IMR-90 (cell line): ENCODE data around the gene SDK1. TPM values are rescaled to one million over a fixed set of nuclear protein-coding genes. Genes with fewer than 3 reads are reported as not detected.

Experiments
- ATAC-seq: fragments of 200-7000 bp; cut with Tn5 transposase; 2 replicates; pipeline ENCODE4 v1.9.1; 2020; ENCODE audit warnings: low read depth, mild to moderate bottlenecking, moderate library complexity
- BruUV-seq: library from RNA; stranded (reverse); fragments of 400-500 nt; replicated peaks from 2 replicates; lab custom pipeline; 2021; lab: Mats Ljungman, UMichigan
- CTCF ChIA-PET: fragments of 300-600 bp; formaldehyde crosslinking; extraction: SDS; loops from one replicate; lab custom pipeline; 2021; ENCODE audit warnings: antibody characterized with exemption; lab: Yijun Ruan, JAX
- POLR2A ChIA-PET: fragments of 300-600 bp; sonication (Branson Sonifier 250); formaldehyde crosslinking; loops from one replicate; lab custom pipeline; 2022; ENCODE audit warnings: antibody characterized with exemption; ENCODE audit not compliant: unreplicated experiment; lab: Charles Lee
- DNase-seq: peaks from one replicate; pipeline ENCODE4 v3.0.0; 2013
- H2AFZ ChIP-seq: replicated peaks from 2 replicates; pipeline ENCODE3; 2013; ENCODE audit warnings: low read length, mild to moderate bottlenecking; ENCODE audit not compliant: poor library complexity
- H2AK5ac ChIP-seq: 2 replicates; pipeline ENCODE4 v1.6.1; 2013; ENCODE audit warnings: low read depth, low read length, inconsistent platforms
- H2AK9ac ChIP-seq: replicated peaks from 2 replicates; pipeline ENCODE3; 2013; ENCODE audit warnings: mild to moderate bottlenecking, low read depth, low read length, moderate library complexity; ENCODE audit not compliant: poor library complexity
- H2BK120ac ChIP-seq: 2 replicates; pipeline ENCODE4 v1.6.1; 2013; ENCODE audit warnings: low read depth, low read length, inconsistent platforms
- H2BK15ac ChIP-seq: 3 replicates; pipeline ENCODE4 v1.6.1; 2013; ENCODE audit warnings: low read depth, low read length, inconsistent platforms
- H2BK20ac ChIP-seq: 2 replicates; pipeline ENCODE4 v1.6.1; 2013; ENCODE audit warnings: low read depth, mild to moderate bottlenecking, inconsistent platforms, low read length, moderate library complexity
- H2BK5ac ChIP-seq: 2 replicates; pipeline ENCODE4 v1.6.1; 2013; ENCODE audit warnings: mild to moderate bottlenecking, low read depth, low read length, inconsistent platforms; ENCODE audit not compliant: poor library complexity, severe bottlenecking
- H3K14ac ChIP-seq: replicated peaks from 2 replicates; pipeline ENCODE4 v1.6.1; 2013; ENCODE audit warnings: low read depth, low read length, inconsistent platforms
- H3K18ac ChIP-seq: 2 replicates; pipeline ENCODE4 v1.6.1; 2013; ENCODE audit warnings: low read depth, low read length, control low read depth
- H3K23ac ChIP-seq: 2 replicates; pipeline ENCODE4 v1.6.1; 2013; ENCODE audit warnings: low read depth, low read length, inconsistent platforms
- H3K27ac ChIP-seq: 2 replicates; pipeline ENCODE4 v1.5.1; 2013; ENCODE audit warnings: mild to moderate bottlenecking, control low read depth, low read length; ENCODE audit not compliant: insufficient read depth
- H3K27me3 ChIP-seq: 2 replicates; pipeline ENCODE4 v1.6.1; 2013; ENCODE audit warnings: low read length; ENCODE audit not compliant: control insufficient read depth, insufficient read depth
- H3K36me3 ChIP-seq: 2 replicates; pipeline ENCODE4 v1.6.1; 2013; ENCODE audit warnings: low read length, mixed read lengths; ENCODE audit not compliant: control insufficient read depth, insufficient read depth
- H3K4ac ChIP-seq: 2 replicates; pipeline ENCODE4 v1.6.1; 2013; ENCODE audit warnings: low read depth, low read length, inconsistent platforms
- H3K4me1 ChIP-seq: 2 replicates; pipeline ENCODE4 v1.6.1; 2013; ENCODE audit warnings: low read length, mixed read lengths; ENCODE audit not compliant: control insufficient read depth, insufficient read depth
- H3K4me2 ChIP-seq: 2 replicates; pipeline ENCODE4 v1.6.1; 2013; ENCODE audit warnings: low read depth, mild to moderate bottlenecking, control low read depth, low read length, moderate library complexity
- H3K4me3 ChIP-seq: 2 replicates; pipeline ENCODE4 v1.5.1; 2013; ENCODE audit warnings: low read depth, mild to moderate bottlenecking, control low read depth, low read length, moderate library complexity; ENCODE audit not compliant: insufficient read depth
- H3K56ac ChIP-seq: 2 replicates; pipeline ENCODE4 v1.6.1; 2013; ENCODE audit warnings: low read length, inconsistent platforms; ENCODE audit not compliant: insufficient read depth; ENCODE audit errors: extremely low read depth
- H3K79me1 ChIP-seq, 2 experiments: 2 replicates each; pipeline ENCODE4 v1.6.1; 2013; ENCODE audit warnings: low read length in 2 of 2, inconsistent platforms in 1 of 2, low read depth in 1 of 2
- H3K9ac ChIP-seq: 2 replicates; pipeline ENCODE4 v1.6.1; 2013; ENCODE audit warnings: low read depth, low read length, control low read depth
- H3K9me1 ChIP-seq: 2 replicates; pipeline ENCODE4 v1.6.1; 2013; ENCODE audit warnings: low read length, inconsistent platforms; ENCODE audit not compliant: insufficient read depth
- H3K9me3 ChIP-seq: 2 replicates; pipeline ENCODE4 v1.6.1; 2013; ENCODE audit warnings: low read length; ENCODE audit not compliant: control insufficient read depth, insufficient read depth
- H4K20me1 ChIP-seq: 2 replicates; pipeline ENCODE4 v1.6.1; 2013; ENCODE audit warnings: low read length, inconsistent platforms; ENCODE audit not compliant: insufficient read depth
- H4K5ac ChIP-seq: 2 replicates; pipeline ENCODE4 v1.6.1; 2013; ENCODE audit warnings: mild to moderate bottlenecking, low read depth, low read length, control low read depth
- H4K8ac ChIP-seq, 2 experiments: 2 replicates each; pipeline ENCODE4 v1.6.1; 2013; ENCODE audit warnings: low read depth in 2 of 2, low read length in 2 of 2, control low read depth in 1 of 2, inconsistent platforms in 1 of 2
- H4K91ac ChIP-seq: 2 replicates; pipeline ENCODE4 v1.6.1; 2013; ENCODE audit warnings: low read depth, low read length, inconsistent platforms; ENCODE audit not compliant: insufficient read depth
- CEBPB ChIP-seq: IDR thresholded peaks from 2 replicates; pipeline ENCODE4 v1.6.1; 2012; ENCODE audit warnings: low read depth, low read length, improper control_type of control experiment
- MAFK ChIP-seq: IDR thresholded peaks from 2 replicates; pipeline ENCODE4 v1.6.1; 2012; ENCODE audit warnings: low read depth, low read length, improper control_type of control experiment
- MAZ ChIP-seq: IDR thresholded peaks from 2 replicates; pipeline ENCODE4 v1.6.1; 2012; ENCODE audit warnings: low read depth, mild to moderate bottlenecking, low read length, improper control_type of control experiment, moderate library complexity, borderline replicate concordance
- RFX5 ChIP-seq: IDR thresholded peaks from 2 replicates; pipeline ENCODE4 v1.8.0; 2012; ENCODE audit warnings: low read depth, mild to moderate bottlenecking, low read length, moderate library complexity
- SMC3 ChIP-seq: fragments of 150-350 bp; IDR thresholded peaks from 2 replicates; pipeline ENCODE4 v1.6.1; 2016; ENCODE audit warnings: low read depth, mild to moderate bottlenecking, antibody characterized with exemption, low read length, moderate library complexity
- WGBS, 2 experiments: methylation state at CpG; one replicate each; pipeline versions ENCODE4 v1.1.5 to v1.1.7; 2013; ENCODE audit warnings: missing lambda C conversion rate in 2 of 2; ENCODE audit not compliant: insufficient read length in 1 of 2; ENCODE audit errors: extremely low coverage in 2 of 2; 5-methylcytosine and 5-hydroxymethylcytosine counted together
- dilution Hi-C: fragments of 300-500 bp; cut with HindIII; formaldehyde crosslinking; loops from one replicate; pipeline ENCODE4 v1.14.3; 2018; ENCODE audit warnings: low sequenced_read_pairs; ENCODE audit not compliant: unreplicated experiment
- in situ Hi-C: fragments of 300-500 bp; cut with MboI; formaldehyde crosslinking; loops from 3 replicates; pipeline ENCODE4 v1.14.3; 2019; ENCODE audit warnings: low sequenced_read_pairs, inconsistent platforms, mixed read lengths
- intact Hi-C: fragments of 100-400 bp; cut with micrococcal nuclease; formaldehyde crosslinking; loops from 2 replicates; pipeline ENCODE4 v1.10.0; 2022
- polyA plus RNA-seq, 3 experiments: library from polyadenylated mRNA; depleted of rRNA; stranded (reverse); fragments of >200 nt; gene quantifications; 2 replicates each; pipeline ENCODE4 v1.2.3, GENCODE V29; 2012; ENCODE audit warnings: low replicate concordance in 1 of 3
- total RNA-seq: library from RNA; depleted of rRNA; stranded (reverse); fragments of >200 nt; gene quantifications from 2 replicates; pipeline ENCODE4 v1.2.3, GENCODE V29; 2012
- TF ChIP-seq, protein P1 (sequence below): conservative IDR thresholded peaks from 2 replicates; pipeline ENCODE4 v1.5.1; 2012; ENCODE audit warnings: mild to moderate bottlenecking, low read depth, low read length, improper control_type of control experiment

SDK1 gene
- total and polyA plus RNA-seq, 2 of the 4 experiments (the other 2 are of a cell fraction), result 1.5 to 1.6 TPM

DNA sequence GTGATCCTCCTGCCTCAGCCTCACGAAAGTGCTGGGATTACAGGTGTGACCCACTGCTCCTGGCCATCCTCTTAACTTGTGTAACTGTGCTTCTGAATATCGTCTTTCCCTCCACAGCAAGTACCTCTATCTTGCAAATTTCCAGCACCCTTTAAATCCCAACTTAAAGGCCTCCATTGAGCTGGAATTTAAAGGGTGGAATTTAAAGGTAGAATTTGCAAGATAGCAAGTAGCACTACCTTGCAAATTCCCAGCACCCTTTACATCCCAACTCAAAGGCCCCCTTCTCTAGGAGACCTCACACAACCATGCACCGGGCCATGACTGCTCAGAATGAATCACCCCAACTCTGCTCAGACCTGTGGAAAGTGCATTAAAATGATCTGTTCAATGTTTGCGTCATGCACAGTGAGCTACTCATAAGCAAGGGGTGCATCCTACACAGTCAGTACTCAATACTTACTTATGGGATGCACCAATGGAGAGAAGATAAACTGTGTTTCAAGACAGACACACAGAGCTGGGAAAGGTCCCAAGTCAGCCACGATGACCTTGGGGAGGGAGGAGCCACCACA lies 17.8 kb upstream of the SDK1 start:
- TF ChIP-seq SMC3, result no peak
- TF ChIP-seq RFX5, result no peak
- no peak for TF ChIP-seq MAFK
- no peak for TF ChIP-seq CEBPB
- TF ChIP-seq, protein P1, sequence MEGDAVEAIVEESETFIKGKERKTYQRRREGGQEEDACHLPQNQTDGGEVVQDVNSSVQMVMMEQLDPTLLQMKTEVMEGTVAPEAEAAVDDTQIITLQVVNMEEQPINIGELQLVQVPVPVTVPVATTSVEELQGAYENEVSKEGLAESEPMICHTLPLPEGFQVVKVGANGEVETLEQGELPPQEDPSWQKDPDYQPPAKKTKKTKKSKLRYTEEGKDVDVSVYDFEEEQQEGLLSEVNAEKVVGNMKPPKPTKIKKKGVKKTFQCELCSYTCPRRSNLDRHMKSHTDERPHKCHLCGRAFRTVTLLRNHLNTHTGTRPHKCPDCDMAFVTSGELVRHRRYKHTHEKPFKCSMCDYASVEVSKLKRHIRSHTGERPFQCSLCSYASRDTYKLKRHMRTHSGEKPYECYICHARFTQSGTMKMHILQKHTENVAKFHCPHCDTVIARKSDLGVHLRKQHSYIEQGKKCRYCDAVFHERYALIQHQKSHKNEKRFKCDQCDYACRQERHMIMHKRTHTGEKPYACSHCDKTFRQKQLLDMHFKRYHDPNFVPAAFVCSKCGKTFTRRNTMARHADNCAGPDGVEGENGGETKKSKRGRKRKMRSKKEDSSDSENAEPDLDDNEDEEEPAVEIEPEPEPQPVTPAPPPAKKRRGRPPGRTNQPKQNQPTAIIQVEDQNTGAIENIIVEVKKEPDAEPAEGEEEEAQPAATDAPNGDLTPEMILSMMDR, result no peak
- no peak for TF ChIP-seq MAZ
- Histone ChIP-seq H3K27me3 (no peaks in the 10 kb centered on the region; the same call in 1 of the 2 replicates), H3K14ac (no peak overlapping the region), H3K4ac (no peak overlapping the region), H4K91ac (no peak overlapping the region), H3K4me3 (no peak overlapping the region), H2BK15ac (no peak overlapping the region), H3K27ac (no peak overlapping the region), H3K23ac (no peak overlapping the region), H4K20me1 (no peaks in the 10 kb centered on the region), H3K79me1 (no peaks in the 10 kb centered on the region), H2AK5ac (no peak overlapping the region), H3K9me1 (no peaks in the 10 kb centered on the region), H3K4me2 (no peak overlapping the region), H3K56ac (no peak overlapping the region), H2AK9ac (no peak overlapping the region), H3K9me3 (no peaks in the 10 kb centered on the region), H3K36me3 (no peaks in the 10 kb centered on the region), H4K5ac (no peak overlapping the region), H2AFZ (no peak overlapping the region), H3K4me1 (no peaks in the 10 kb centered on the region; the same call in 1 of the 2 replicates), H2BK120ac (no peak overlapping the region), H3K9ac (no peak overlapping the region), H2BK5ac (no peak overlapping the region), H4K8ac (no peak overlapping the region), H3K18ac (no peak overlapping the region), H2BK20ac (no peak overlapping the region)
- intact Hi-C loops (no loop called here), dilution Hi-C loops (no loop called here), in situ Hi-C loops (no loop called here)
- no TSS peak for BruUV-seq
- 60% methylated on average over 1 of the region's 5 CpGs; no CpG with 5 or more reads in 1 of the 2 experiments for WGBS, 2 experiments
- no peak for ATAC-seq
- ChIA-PET CTCF (no interaction called here), POLR2A (no interaction called here)
- DNase-seq, result no peak
